Glomerular endothelial cell (primary cell): Measurements from ENCODE around the gene ARSH. TPM values are rescaled to one million over a fixed set of nuclear protein-coding genes. Genes with fewer than 3 reads are reported as not detected.
"Not testable (repeated sequence)": the region's sequence is repeated elsewhere in the genome, so short reads cannot be mapped to it uniquely, and the experiment has no call there.

ENCODE experiments used
- DNase-seq: peaks from one replicate; pipeline ENCODE4 v3.0.0-alpha.2; 2011; ENCODE audit warnings: low read depth, low spot score; ENCODE audit errors: extremely low read depth
- total RNA-seq: library from RNA; depleted of rRNA; stranded (reverse); fragments of >200 nt; gene quantifications from 2 replicates; pipeline ENCODE4 v1.2.3, GENCODE V29; 2015

Gene ARSH
- total RNA-seq = not detected in 2 replicates

GRCh38 chrX:3006495-3006894, at the start of gene ARSH:
TSS of gene ARSH (plus strand) at chrX:3006546. CDS start at chrX:3006613, 67 bp downstream.
- DNase-seq = no peak

- no peak for DNase-seq
Observed at GRCh38 chrX:2958199-2958598, 48.1 kb upstream of the ARSH start.

DNA sequence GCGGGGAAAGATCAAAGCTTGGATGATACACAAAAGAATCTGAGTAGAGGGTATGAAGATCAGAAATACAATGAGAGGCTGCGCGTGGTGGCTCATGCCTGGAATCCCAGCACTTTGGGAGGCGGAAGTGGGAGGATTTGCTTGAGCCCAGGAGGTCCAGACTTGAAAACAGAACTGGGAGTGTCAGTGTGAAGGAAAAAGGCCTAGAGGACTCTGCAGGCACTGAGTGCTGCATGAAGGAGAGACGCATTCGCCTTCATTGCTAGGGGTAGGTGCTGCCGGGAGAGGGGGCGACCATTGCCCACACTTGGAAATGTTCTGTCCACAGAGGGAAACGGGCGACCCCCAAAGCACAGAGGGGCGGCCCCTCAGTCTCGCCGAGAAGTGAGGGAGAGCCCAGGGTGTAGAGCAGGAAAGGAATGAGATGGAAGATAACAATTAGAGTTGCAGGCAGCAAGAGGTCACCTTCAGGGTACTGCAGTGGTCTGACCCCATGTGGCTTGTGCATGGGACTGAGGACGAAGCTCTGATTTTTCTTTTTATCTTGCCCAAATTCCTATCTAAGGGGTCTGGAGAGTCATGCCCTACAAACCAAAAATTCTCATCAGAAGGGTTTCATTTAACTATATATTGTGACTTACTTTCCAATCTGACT, 45.4 kb upstream of the ARSH start:
- no peak for DNase-seq

- DNase-seq = no peak
Observed at GRCh38 chrX:2962381-2962780, 44.0 kb upstream of the ARSH start.

DNA sequence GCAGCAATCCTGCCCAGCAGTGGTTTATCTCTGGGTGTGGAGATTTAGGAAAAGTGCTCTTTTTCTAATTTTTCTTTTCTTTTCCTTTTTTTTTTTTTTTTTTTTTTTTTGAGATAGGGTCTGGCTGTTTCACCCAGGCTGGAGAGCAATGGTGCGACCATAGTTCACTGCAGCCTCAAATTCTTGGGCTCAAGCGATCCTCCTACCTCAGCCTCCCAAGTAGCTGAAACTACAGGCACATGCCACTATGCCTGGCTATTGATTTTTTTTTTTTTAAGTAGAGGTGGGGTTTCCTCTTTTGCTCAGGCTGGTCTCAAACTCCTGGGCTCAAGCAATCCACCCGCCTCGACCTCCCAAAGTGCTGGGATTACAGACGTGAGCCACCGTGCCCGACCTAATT, 42.9 kb upstream of the ARSH start:
- DNase-seq = not testable (repeated sequence)

- DNase-seq = peak; percentile 39
Observed at GRCh38 chrX:2963992-2964794, 42.2 kb upstream of the ARSH start.

DNA sequence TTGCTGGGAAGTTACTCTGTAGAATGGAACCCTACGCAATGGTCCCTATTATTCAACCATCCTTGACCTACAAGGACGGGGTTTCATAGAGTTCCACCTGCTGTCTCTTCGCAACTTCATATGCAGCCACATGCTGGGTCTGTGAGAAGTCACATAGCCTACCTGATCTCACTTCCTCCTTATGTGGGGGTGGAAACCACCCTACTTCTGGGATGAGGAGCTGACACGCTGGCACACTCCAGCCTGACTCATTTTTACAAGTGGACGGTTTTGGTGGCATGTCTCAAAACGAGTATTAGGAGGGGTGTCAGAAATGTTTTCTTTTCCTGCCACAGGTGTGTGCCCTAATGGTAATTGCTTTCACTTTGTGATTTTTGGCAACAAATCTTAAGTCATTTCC, 40.4 kb upstream of the ARSH start:
- DNase-seq = no peak

GRCh38 chrX:2967012-2967411, 39.3 kb upstream of the ARSH start:
- no peak for DNase-seq

- DNase-seq = no peak
Observed at GRCh38 chrX:2967584-2967983, 38.8 kb upstream of the ARSH start.

DNA sequence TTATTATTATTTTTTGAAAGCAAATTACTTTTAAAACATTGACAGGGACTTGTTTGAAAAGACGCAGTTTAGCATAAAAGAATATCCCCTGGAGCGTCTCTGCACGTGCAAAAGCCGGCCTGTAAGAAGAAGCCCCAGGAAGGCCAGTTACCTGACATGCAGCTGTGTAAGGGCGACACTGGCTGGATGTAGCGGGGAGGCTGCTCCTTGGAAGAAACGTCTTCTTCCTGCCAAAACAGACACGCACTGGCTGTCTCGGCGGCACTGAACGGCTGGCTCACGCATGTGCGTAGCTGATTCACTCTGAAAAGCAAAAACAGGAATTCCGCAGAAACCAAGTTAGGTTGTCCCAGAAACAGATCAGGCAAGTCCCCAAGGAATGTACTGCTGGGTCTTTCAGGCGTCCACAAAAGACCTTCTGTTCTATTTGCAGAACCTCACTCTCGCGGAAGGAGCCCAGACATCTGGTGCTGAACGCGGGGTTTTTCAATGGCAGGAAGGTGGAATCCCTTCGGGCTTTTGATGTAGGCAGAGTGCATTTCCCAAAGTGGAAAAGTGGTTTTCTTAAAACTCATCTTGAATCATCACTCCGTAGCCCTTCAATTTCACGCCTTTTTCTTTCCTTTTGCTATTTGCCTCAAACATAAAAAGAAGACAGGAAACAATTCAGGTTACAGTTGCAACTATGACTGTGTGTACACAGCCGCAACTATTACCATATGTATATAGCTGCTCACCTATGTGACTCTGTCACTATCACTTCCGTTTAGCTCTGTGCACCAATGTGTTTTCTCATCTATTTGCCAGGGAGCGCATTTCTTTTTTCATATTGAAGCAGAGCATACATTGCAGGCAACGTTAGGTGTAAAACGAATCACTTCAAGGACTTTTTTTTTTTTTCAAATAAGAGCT, 38.1 kb upstream of the ARSH start:
- DNase-seq = no peak

- no peak for DNase-seq
Observed at GRCh38 chrX:2969021-2969420, 37.3 kb upstream of the ARSH start.

GRCh38 chrX:2972391-2972790, 34.0 kb upstream of the ARSH start:
- no peak for DNase-seq

GRCh38 chrX:2974961-2975360, 31.4 kb upstream of the ARSH start:
- no peak for DNase-seq

DNA sequence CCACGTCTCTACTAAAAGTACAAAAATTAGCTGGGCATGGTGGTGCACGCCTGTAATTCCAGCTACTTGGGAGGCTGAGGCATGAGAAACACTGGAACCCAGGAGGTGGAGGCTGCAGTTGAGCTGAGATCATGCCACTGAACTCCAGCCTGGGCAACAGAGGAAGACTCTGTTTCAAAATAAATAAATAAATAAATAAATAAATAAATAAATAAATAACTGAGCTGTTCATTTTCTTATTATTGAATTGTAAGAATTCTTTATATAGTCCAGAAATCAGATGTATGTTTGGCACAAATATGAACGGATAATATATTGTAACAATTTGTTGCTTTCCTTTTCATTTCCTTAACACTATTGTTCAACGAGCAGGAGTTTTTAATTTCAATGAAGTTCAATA, 27.7 kb upstream of the ARSH start:
- not testable (repeated sequence) for DNase-seq

DNA sequence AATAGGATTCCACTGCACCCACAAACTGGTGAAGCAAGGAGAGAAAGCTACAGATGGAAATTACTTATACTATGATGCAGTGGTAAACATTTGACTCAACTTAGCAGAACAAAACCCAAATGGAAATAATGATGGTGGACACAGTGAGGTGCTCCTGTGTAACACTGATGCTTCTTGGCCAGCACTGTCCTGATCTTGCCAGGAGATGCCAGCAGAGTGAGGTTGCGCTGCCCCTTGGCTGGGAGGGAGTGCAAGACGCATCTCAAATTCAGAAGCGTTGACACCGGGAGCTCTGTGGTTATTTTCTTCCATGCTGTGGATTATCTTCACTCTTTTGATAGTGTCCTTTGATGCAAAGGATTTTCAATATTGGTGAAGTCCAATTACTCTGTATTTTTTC, 22.0 kb upstream of the ARSH start:
- no peak for DNase-seq

GRCh38 chrX:2989565-2989964, 16.8 kb upstream of the ARSH start:
- no peak for DNase-seq

GRCh38 chrX:3010532-3010931, 4.2 kb downstream of the ARSH start:
- no peak for DNase-seq

- no peak for DNase-seq
Observed at GRCh38 chrX:3017492-3017891, 11.1 kb downstream of the ARSH start.

GRCh38 chrX:3024176-3024575, 17.8 kb downstream of the ARSH start:
- no peak for DNase-seq

- no peak for DNase-seq
Observed at GRCh38 chrX:3026074-3026815, 19.9 kb downstream of the ARSH start.

DNA sequence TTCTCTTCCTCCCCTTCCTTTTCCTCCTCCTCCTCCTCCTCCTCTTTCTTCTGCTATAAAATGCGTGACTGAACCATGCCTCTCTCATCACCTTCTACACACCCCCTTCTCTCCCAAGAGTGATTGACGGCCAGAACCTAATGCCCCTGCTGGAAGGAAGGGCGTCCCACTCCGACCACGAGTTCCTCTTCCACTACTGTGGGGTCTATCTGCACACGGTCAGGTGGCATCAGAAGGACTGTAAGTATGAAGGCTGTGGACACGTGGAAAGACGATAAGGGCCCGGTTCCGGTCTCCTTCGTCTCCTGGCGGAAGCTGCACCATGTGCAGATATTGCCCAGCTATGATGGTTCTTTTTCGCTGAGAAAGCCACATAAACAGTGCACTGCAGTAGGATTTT, 22.8 kb downstream of the ARSH start:
- DNase-seq = no peak
